ENCODE data around the gene CMTM3. TPM values are rescaled to one million over a fixed set of nuclear protein-coding genes. Genes with fewer than 3 reads are reported as not detected.

The CMTM3 gene
- total RNA-seq, 1 donor from 2014 or later, result 42.6 TPM

DNA sequence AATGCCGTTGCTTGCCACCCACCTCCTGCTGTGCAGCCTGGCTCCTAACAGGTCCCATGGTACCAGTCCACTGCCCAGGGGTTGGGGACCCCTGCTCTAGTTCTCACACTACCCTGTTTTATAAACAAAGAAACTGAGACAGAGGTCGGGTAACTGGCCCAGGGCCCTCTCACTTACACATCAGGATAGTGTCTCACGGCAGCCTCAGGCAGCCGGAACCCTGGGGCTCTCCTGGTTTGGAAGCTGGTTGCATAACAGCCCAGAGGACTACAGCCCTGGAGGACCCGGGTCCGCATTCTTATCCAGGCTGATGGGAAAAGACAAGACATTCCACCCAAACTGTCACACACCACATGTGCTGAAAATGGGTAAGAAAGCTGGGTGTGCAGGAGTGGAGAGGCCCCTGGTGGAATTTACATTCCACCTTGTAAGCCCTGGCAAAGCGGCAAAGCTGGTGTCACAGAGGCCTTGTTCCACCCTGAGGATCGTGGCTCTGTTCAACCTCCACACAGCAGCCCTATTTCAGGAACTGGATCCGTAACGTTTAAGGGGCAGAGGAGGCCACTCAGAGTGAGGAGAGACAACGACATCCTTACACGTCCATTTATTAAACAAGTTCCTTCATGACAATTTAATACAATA is 9.8 kb downstream of the CMTM3 start:
- H3K9me3 ChIP-seq, result no peaks in the 10 kb centered on the region
- H3K36me3 ChIP-seq, result peaks cover 30 to 48% of the 10 kb centered on the region in 2 donors
- intact Hi-C loops (cut with DNase I), result no loop called here
- TF ChIP-seq, protein P1, sequence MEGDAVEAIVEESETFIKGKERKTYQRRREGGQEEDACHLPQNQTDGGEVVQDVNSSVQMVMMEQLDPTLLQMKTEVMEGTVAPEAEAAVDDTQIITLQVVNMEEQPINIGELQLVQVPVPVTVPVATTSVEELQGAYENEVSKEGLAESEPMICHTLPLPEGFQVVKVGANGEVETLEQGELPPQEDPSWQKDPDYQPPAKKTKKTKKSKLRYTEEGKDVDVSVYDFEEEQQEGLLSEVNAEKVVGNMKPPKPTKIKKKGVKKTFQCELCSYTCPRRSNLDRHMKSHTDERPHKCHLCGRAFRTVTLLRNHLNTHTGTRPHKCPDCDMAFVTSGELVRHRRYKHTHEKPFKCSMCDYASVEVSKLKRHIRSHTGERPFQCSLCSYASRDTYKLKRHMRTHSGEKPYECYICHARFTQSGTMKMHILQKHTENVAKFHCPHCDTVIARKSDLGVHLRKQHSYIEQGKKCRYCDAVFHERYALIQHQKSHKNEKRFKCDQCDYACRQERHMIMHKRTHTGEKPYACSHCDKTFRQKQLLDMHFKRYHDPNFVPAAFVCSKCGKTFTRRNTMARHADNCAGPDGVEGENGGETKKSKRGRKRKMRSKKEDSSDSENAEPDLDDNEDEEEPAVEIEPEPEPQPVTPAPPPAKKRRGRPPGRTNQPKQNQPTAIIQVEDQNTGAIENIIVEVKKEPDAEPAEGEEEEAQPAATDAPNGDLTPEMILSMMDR (IDR thresholded peaks at IDR 0.05), result no peak
- no peak overlapping the region for H3K4me3 ChIP-seq
- DNase-seq (ENCODE audit: low spot score in 2 of 2), result no peak
- no peak overlapping the region for H3K27ac ChIP-seq
- H3K4me1 ChIP-seq, result peaks cover 0 to 11% of the 10 kb centered on the region in 2 donors
- no peaks in the 10 kb centered on the region for H3K27me3 ChIP-seq

DNA sequence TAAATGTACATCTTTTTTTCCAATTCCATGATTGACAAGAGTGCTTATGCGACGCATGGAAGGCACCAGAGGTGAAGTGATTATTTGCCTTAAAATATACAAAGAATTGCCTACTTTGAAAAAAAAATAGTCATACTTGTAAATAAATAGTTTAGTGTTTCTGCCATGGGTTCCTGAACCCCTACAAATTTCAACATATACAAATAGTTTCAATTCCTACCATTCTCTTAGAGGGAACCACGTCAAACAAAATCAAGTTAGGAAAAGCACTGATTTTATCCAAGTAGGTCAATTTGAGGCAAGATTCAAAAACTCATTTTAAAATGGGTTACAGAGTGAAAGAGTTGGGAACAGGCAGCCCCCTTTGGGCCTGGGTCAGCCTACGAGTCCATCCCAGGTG is 11.7 kb downstream of the CMTM3 start:
- H3K9me3 ChIP-seq, result no peaks in the 10 kb centered on the region
- intact Hi-C loops (cut with DNase I), result no loop called here
- TF ChIP-seq, protein P1 (IDR thresholded peaks at IDR 0.05), result no peak
- no peaks in the 10 kb centered on the region for H3K27me3 ChIP-seq
- DNase-seq (ENCODE audit: low spot score in 2 of 2), result no peak
- peaks cover 0 to 11% of the 10 kb centered on the region in 2 donors for H3K4me1 ChIP-seq
- H3K27ac ChIP-seq, result no peak overlapping the region
- peaks cover 19 to 31% of the 10 kb centered on the region in 2 donors for H3K36me3 ChIP-seq
- no peak overlapping the region for H3K4me3 ChIP-seq

DNA sequence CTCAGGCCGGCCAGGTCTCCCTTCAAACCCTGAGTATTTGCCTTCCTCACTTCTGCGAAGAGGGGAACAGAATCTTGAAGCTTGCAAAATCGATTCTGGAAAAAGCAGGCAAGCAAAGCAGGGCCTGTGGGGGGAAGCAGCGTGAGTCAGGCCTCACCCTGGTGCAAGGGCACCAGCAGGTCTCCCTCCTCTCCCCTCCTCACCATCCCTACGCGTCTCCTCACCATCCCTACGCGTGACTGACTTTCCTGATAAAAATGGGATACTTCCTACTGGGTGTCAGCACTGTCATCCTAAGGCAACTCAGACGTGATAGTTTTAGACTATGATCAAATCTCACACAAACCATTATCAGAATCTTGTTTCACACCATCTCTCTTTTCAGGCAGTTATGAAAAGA is 12.1 kb downstream of the CMTM3 start:
- no peaks in the 10 kb centered on the region for H3K27me3 ChIP-seq
- H3K27ac ChIP-seq, result no peak overlapping the region
- no peak for DNase-seq (ENCODE audit: low spot score in 2 of 2)
- H3K4me1 ChIP-seq, result peaks cover 0 to 11% of the 10 kb centered on the region in 2 donors
- intact Hi-C loops (cut with DNase I), result no loop called here
- H3K4me3 ChIP-seq, result no peak overlapping the region
- H3K36me3 ChIP-seq, result peaks cover 19 to 29% of the 10 kb centered on the region in 2 donors
- H3K9me3 ChIP-seq, result no peaks in the 10 kb centered on the region
- TF ChIP-seq, protein P1 (IDR thresholded peaks at IDR 0.05), result no peak

DNA sequence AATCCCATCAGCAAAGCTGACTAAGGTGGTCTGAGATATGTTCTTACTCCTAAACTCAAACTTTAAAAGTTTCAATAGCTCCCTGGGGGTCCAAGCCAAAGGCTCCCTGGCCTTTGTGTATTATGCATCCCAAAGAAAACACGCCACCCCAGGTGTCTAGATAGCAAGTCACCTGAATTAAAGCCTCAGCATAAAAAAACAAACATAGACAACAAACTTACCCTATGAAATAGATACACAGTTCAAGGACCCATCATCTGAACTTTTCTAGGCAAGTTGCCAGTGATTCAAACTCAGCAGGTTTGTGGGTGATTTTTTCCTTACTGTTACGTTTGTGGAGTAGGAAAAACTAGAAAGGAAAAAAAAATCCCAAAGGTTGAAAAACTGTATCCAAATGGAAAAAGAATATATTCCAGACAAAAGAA is 12.5 kb downstream of the CMTM3 start:
- Histone ChIP-seq H3K4me3 (no peak overlapping the region), H3K36me3 (peaks cover 16 to 28% of the 10 kb centered on the region in 2 donors), H3K27ac (no peak overlapping the region), H3K27me3 (no peaks in the 10 kb centered on the region), H3K4me1 (peaks cover 0 to 11% of the 10 kb centered on the region in 2 donors), H3K9me3 (no peaks in the 10 kb centered on the region)
- TF ChIP-seq, protein P1 (IDR thresholded peaks at IDR 0.05), result no peak
- DNase-seq (ENCODE audit: low spot score in 2 of 2), result no peak
- intact Hi-C loops (cut with DNase I), result no loop called here

DNA sequence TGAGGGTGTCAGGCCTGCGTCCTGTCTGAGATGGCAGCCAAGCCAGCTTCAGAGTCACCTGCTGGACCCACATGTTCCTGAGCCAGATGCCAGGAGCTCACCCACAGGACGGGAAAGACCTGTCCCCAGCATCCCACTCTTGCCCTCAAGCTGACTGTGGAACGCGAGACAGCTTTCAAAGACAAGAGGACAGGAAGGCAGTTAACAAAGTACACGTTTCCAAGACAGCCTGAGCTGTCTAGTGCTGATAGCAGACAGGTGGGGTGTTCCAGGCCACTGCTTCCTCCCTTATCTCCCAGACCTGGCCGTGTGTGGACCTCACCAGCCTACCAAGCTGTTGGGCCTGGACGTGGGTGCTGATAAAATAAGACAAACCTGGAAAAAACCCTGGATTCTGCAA is 13.2 kb downstream of the CMTM3 start:
- peaks cover 9 to 21% of the 10 kb centered on the region in 2 donors for H3K36me3 ChIP-seq
- H3K27ac ChIP-seq, result no peak overlapping the region
- intact Hi-C loops (cut with DNase I), result no loop called here
- no peak overlapping the region for H3K4me3 ChIP-seq
- H3K9me3 ChIP-seq, result no peaks in the 10 kb centered on the region
- TF ChIP-seq, protein P1 (IDR thresholded peaks at IDR 0.05), result no peak
- H3K27me3 ChIP-seq, result no peaks in the 10 kb centered on the region
- H3K4me1 ChIP-seq, result peaks cover 0 to 11% of the 10 kb centered on the region in 2 donors
- DNase-seq (ENCODE audit: low spot score in 2 of 2), result no peak

All from ascending aorta (tissue), 2 donors.